ENCODE results near the gene RBM20. TPM values are rescaled to one million over a fixed set of nuclear protein-coding genes. Genes with fewer than 3 reads are reported as not detected.

RBM20 gene
- total RNA-seq, 1 donor from 2014 or later: 1.5 TPM

DNA sequence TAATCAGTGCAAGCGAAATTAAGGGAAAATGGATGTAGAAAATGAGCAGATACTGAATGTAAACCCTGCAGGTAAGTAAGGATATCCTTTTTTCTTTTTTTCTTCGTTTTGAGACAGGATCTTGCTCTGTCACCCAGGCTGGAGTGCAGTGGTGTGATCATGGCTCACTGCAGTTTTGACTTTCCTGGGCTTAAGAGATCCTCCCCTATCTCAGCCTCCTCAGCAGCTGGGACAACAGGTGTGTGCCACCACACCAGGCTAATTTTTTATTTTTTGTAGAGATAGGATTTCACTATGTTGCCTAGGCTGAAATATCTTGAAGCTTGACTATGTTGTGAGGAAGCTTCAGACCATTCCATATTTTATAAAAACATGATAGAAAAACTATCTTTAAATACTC is 231.9 kb downstream of the RBM20 start:
- no peak for TF ChIP-seq CTCF (IDR thresholded peaks at IDR 0.05; ENCODE audit: unreplicated experiment)
- Mint-ChIP-seq H3K27ac (no peak overlapping the region), H3K36me3 (ENCODE audit: insufficient read depth) (peaks cover 2% of the 10 kb centered on the region), H3K4me1 (ENCODE audit: low read depth) (peaks cover 13% of the 10 kb centered on the region), H3K27me3 (no peaks in the 10 kb centered on the region), H3K9me3 (ENCODE audit: low read depth) (no peaks in the 10 kb centered on the region), H3K4me3 (ENCODE audit: low read depth) (no peak overlapping the region)
- no peak for DNase-seq (ENCODE audit: low spot score, unreplicated experiment)

- Mint-ChIP-seq H3K27me3 (no peaks in the 10 kb centered on the region), H3K4me3 (ENCODE audit: low read depth) (no peak overlapping the region), H3K36me3 (ENCODE audit: insufficient read depth) (peaks cover 6% of the 10 kb centered on the region), H3K9me3 (ENCODE audit: low read depth) (no peaks in the 10 kb centered on the region), H3K27ac (no peak overlapping the region), H3K4me1 (ENCODE audit: low read depth) (peaks cover 13% of the 10 kb centered on the region)
- no peak for TF ChIP-seq CTCF (IDR thresholded peaks at IDR 0.05; ENCODE audit: unreplicated experiment)
- no peak for DNase-seq (ENCODE audit: low spot score, unreplicated experiment)
Observed at GRCh38 chr10:110876788-110877187, 232.7 kb downstream of the RBM20 start.

GRCh38 chr10:110880012-110880411 is 235.9 kb downstream of the RBM20 start:
- Mint-ChIP-seq H3K9me3 (ENCODE audit: low read depth) (no peaks in the 10 kb centered on the region), H3K36me3 (ENCODE audit: insufficient read depth) (peaks cover 17% of the 10 kb centered on the region), H3K4me1 (ENCODE audit: low read depth) (peaks cover 1% of the 10 kb centered on the region), H3K4me3 (ENCODE audit: low read depth) (no peak overlapping the region), H3K27me3 (no peaks in the 10 kb centered on the region), H3K27ac (no peak overlapping the region)
- DNase-seq (ENCODE audit: low spot score, unreplicated experiment): no peak
- TF ChIP-seq CTCF (IDR thresholded peaks at IDR 0.05; ENCODE audit: unreplicated experiment): no peak

DNA sequence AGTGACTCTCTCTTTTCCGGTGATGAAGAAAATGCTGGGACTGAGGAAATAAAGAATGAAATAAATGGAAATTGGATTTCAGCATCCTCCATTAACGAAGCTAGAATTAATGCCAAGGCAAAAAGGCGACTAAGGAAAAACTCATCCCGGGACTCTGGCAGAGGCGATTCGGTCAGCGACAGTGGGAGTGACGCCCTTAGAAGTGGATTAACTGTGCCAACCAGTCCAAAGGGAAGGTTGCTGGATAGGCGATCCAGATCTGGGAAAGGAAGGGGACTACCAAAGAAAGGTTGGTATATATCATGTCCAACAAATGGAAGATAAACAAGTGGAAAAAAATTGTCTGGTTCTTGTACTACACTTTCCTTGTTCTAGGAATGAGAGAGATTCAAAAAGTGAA is 237.1 kb downstream of the RBM20 start:
- H3K36me3 Mint-ChIP-seq (ENCODE audit: insufficient read depth): peaks cover 20% of the 10 kb centered on the region
- no peak for TF ChIP-seq CTCF (IDR thresholded peaks at IDR 0.05; ENCODE audit: unreplicated experiment)
- H3K9me3 Mint-ChIP-seq (ENCODE audit: low read depth): no peaks in the 10 kb centered on the region
- H3K4me1 Mint-ChIP-seq (ENCODE audit: low read depth): peaks cover 1% of the 10 kb centered on the region
- DNase-seq (ENCODE audit: low spot score, unreplicated experiment): no peak
- H3K27ac Mint-ChIP-seq: peak overlapping the region; percentile 43
- H3K27me3 Mint-ChIP-seq: no peaks in the 10 kb centered on the region
- no peak overlapping the region for H3K4me3 Mint-ChIP-seq (ENCODE audit: low read depth)

DNA sequence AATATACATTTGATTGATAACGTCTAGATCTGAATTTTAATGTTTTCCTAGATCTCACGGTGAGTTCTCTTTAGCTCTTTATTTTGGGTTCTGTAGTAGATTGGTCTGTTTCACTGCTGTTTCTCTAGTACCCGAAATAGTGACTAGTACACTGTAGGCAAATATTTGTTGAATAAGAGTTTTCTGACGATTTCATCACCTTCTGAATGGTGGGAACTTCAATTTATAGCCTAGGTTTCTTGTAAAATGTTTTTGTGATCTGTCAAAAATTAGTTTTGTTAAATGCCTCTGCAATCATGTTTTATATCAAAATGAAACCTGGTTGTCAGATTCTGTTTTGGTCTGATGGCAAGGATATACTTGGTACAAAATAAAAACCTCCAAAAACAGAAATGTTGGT is 237.8 kb downstream of the RBM20 start:
- Mint-ChIP-seq H3K36me3 (ENCODE audit: insufficient read depth) (peaks cover 20% of the 10 kb centered on the region), H3K27ac (no peak overlapping the region), H3K27me3 (no peaks in the 10 kb centered on the region), H3K4me3 (ENCODE audit: low read depth) (no peak overlapping the region), H3K9me3 (ENCODE audit: low read depth) (no peaks in the 10 kb centered on the region), H3K4me1 (ENCODE audit: low read depth) (peaks cover 1% of the 10 kb centered on the region)
- no peak for DNase-seq (ENCODE audit: low spot score, unreplicated experiment)
- no peak for TF ChIP-seq CTCF (IDR thresholded peaks at IDR 0.05; ENCODE audit: unreplicated experiment)

All from progenitor cell of endocrine pancreas (in vitro differentiated cells).